Mesendoderm (in vitro differentiated cells): ENCODE data around the gene USH1C.

Experiments
- DNase-seq: peaks from one replicate; pipeline ENCODE4 v3.0.0; 2013
- H2AK5ac ChIP-seq: 2 replicates; pipeline ENCODE4 v1.6.1; 2013; ENCODE audit warnings: low read length, inconsistent platforms
- H2BK120ac ChIP-seq: 2 replicates; pipeline ENCODE4 v1.6.1; 2013; ENCODE audit warnings: low read depth, mild to moderate bottlenecking, low read length, moderate library complexity, mixed read lengths
- H2BK15ac ChIP-seq: replicated peaks from 2 replicates; pipeline ENCODE4 v1.6.1; 2013; ENCODE audit warnings: low read depth, mild to moderate bottlenecking, moderate library complexity
- H2BK5ac ChIP-seq: 2 replicates; pipeline ENCODE4 v1.6.1; 2013; ENCODE audit warnings: low read length, inconsistent platforms
- H3K18ac ChIP-seq: 2 replicates; pipeline ENCODE4 v1.6.1; 2013; ENCODE audit warnings: mild to moderate bottlenecking, low read length, mixed read lengths
- H3K23ac ChIP-seq: one replicate; pipeline ENCODE4 v1.6.1; 2013; ENCODE audit warnings: low read length
- H3K27ac ChIP-seq: 2 replicates; pipeline ENCODE4 v1.5.1; 2013; ENCODE audit warnings: low read depth, mild to moderate bottlenecking, inconsistent platforms, low read length, moderate library complexity
- H3K27me3 ChIP-seq: 2 replicates; pipeline ENCODE4 v1.6.1; 2013; ENCODE audit warnings: low read length, control low read depth, mild to moderate bottlenecking, inconsistent platforms; ENCODE audit not compliant: insufficient read depth, poor library complexity
- H3K36me3 ChIP-seq: 2 replicates; pipeline ENCODE4 v1.6.1; 2013; ENCODE audit warnings: low read length, inconsistent platforms; ENCODE audit not compliant: control insufficient read depth, insufficient read depth
- H3K4ac ChIP-seq: one replicate; pipeline ENCODE4 v1.6.1; 2013; ENCODE audit warnings: low read depth, mild to moderate bottlenecking, low read length, moderate library complexity
- H3K4me1 ChIP-seq: 2 replicates; pipeline ENCODE4 v1.6.1; 2013; ENCODE audit warnings: low read depth, low read length, inconsistent platforms; ENCODE audit not compliant: control insufficient read depth
- H3K4me2 ChIP-seq: 2 replicates; pipeline ENCODE4 v1.6.1; 2013; ENCODE audit warnings: low read length
- H3K4me3 ChIP-seq: 2 replicates; pipeline ENCODE4 v1.5.1; 2013; ENCODE audit warnings: mild to moderate bottlenecking, low read length
- H3K56ac ChIP-seq: one replicate; pipeline ENCODE4 v1.6.1; 2013; ENCODE audit warnings: low read length
- H3K79me1 ChIP-seq: 2 replicates; pipeline ENCODE4 v1.6.1; 2013; ENCODE audit warnings: low read length, inconsistent platforms
- H3K79me2 ChIP-seq: 2 replicates; pipeline ENCODE4 v1.6.1; 2013; ENCODE audit warnings: mild to moderate bottlenecking, low read length; ENCODE audit not compliant: control insufficient read depth, insufficient read depth
- H3K9ac ChIP-seq: 2 replicates; pipeline ENCODE4 v1.6.1; 2013; ENCODE audit warnings: low read length, inconsistent platforms
- H4K5ac ChIP-seq: one replicate; pipeline ENCODE4 v1.6.1; 2013; ENCODE audit warnings: low read length
- H4K8ac ChIP-seq: one replicate; pipeline ENCODE4 v1.6.1; 2013; ENCODE audit warnings: low read depth, mild to moderate bottlenecking, control low read depth, low read length, moderate library complexity
- WGBS: extraction: QIAGEN DNeasy Blood & Tissue Kit; methylation state at CpG from one replicate; pipeline ENCODE4 v1.1.7; 2013; ENCODE audit warnings: low lambda C conversion rate, missing lambda C conversion rate; ENCODE audit not compliant: insufficient coverage; ENCODE audit errors: extremely low coverage; 5-methylcytosine and 5-hydroxymethylcytosine counted together

USH1C gene

GRCh38 chr11:17550450-17551346 lies 6.5 kb upstream of the USH1C start:
- Histone ChIP-seq H3K23ac (no peak overlapping the region), H3K79me2 (no peaks in the 10 kb centered on the region), H3K4ac (no peak overlapping the region), H2BK5ac (no peak overlapping the region), H2BK15ac (no peak overlapping the region), H2BK120ac (no peak overlapping the region), H4K5ac (no peak overlapping the region), H3K56ac (no peak overlapping the region), H3K27me3 (no peaks in the 10 kb centered on the region), H3K27ac (no peak overlapping the region), H2AK5ac (no peak overlapping the region), H3K18ac (no peak overlapping the region), H3K4me2 (no peak overlapping the region), H3K4me3 (no peak overlapping the region), H3K79me1 (no peaks in the 10 kb centered on the region), H3K9ac (no peak overlapping the region), H3K36me3 (no peaks in the 10 kb centered on the region), H3K4me1 (peaks cover 4% of the 10 kb centered on the region), H4K8ac (no peak overlapping the region)
- DNase-seq = no peak
- WGBS = no CpG with 5 or more reads among the region's 12 CpGs

- Histone ChIP-seq H3K27me3 (no peaks in the 10 kb centered on the region), H3K79me2 (no peaks in the 10 kb centered on the region), H2BK5ac (no peak overlapping the region), H3K36me3 (no peaks in the 10 kb centered on the region), H2BK120ac (no peak overlapping the region), H3K79me1 (no peaks in the 10 kb centered on the region), H3K23ac (no peak overlapping the region), H2BK15ac (no peak overlapping the region), H2AK5ac (no peak overlapping the region), H3K9ac (no peak overlapping the region), H3K56ac (no peak overlapping the region), H3K27ac (no peak overlapping the region), H3K4me2 (no peak overlapping the region), H4K5ac (no peak overlapping the region), H4K8ac (no peak overlapping the region), H3K4ac (no peak overlapping the region), H3K4me1 (peaks cover 4% of the 10 kb centered on the region), H3K4me3 (no peak overlapping the region), H3K18ac (no peak overlapping the region)
- whole genome bisulfite sequencing = no CpG with 5 or more reads among the region's 6 CpGs
- peak; percentile 86 for DNase-seq
Measured at GRCh38 chr11:17548444-17548843, 4.2 kb upstream of the USH1C start.

- H3K4me1 ChIP-seq = peaks cover 4% of the 10 kb centered on the region
- no peak overlapping the region for H3K9ac ChIP-seq
- H3K18ac ChIP-seq = no peak overlapping the region
- no peaks in the 10 kb centered on the region for H3K79me2 ChIP-seq
- H3K36me3 ChIP-seq = no peaks in the 10 kb centered on the region
- no peak overlapping the region for H3K27ac ChIP-seq
- no peak overlapping the region for H2BK5ac ChIP-seq
- H3K79me1 ChIP-seq = no peaks in the 10 kb centered on the region
- no peak overlapping the region for H4K5ac ChIP-seq
- no peak overlapping the region for H3K4me3 ChIP-seq
- H3K23ac ChIP-seq = no peak overlapping the region
- H2AK5ac ChIP-seq = no peak overlapping the region
- no peak overlapping the region for H4K8ac ChIP-seq
- no peak overlapping the region for H2BK15ac ChIP-seq
- no peak overlapping the region for H2BK120ac ChIP-seq
- no peak for DNase-seq
- no peak overlapping the region for H3K4ac ChIP-seq
- H3K56ac ChIP-seq = no peak overlapping the region
- no peaks in the 10 kb centered on the region for H3K27me3 ChIP-seq
- no CpG with 5 or more reads among the region's 9 CpGs for WGBS
- no peak overlapping the region for H3K4me2 ChIP-seq
Measured at GRCh38 chr11:17547932-17548331, 3.7 kb upstream of the USH1C start.

- H2BK120ac ChIP-seq = no peak within 1 kb of the TSS
- H3K79me2 ChIP-seq = no peaks in the 10 kb centered on the region
- WGBS = no CpG with 5 or more reads among the region's 20 CpGs
- H3K18ac ChIP-seq = no peak within 1 kb of the TSS
- no peak within 1 kb of the TSS for H4K5ac ChIP-seq
- H3K56ac ChIP-seq = peak within 1 kb of the TSS; percentile 75
- H3K4me1 ChIP-seq = peaks cover 4% of the 10 kb centered on the region
- no peak within 1 kb of the TSS for H3K23ac ChIP-seq
- no peak within 1 kb of the TSS for H3K4me3 ChIP-seq
- H3K79me1 ChIP-seq = no peaks in the 10 kb centered on the region
- peak within 1 kb of the TSS; percentile 32 for H3K9ac ChIP-seq
- DNase-seq = peak; percentile 94
- peak within 1 kb of the TSS; percentile 11 for H3K4me2 ChIP-seq
- no peaks in the 10 kb centered on the region for H3K27me3 ChIP-seq
- H3K36me3 ChIP-seq = no peaks in the 10 kb centered on the region
- H3K27ac ChIP-seq = no peak within 1 kb of the TSS
- no peak within 1 kb of the TSS for H2BK5ac ChIP-seq
- H3K4ac ChIP-seq = no peak within 1 kb of the TSS
- no peak within 1 kb of the TSS for H2AK5ac ChIP-seq
- H4K8ac ChIP-seq = no peak within 1 kb of the TSS
- H2BK15ac ChIP-seq = no peak within 1 kb of the TSS
Measured at GRCh38 chr11:17547051-17547577, 2.9 kb upstream of the USH1C start, which contains the start of gene OTOG. OTOG (plus strand) TSS chr11:17547259; CDS start chr11:17547373, 114 bp downstream.

GRCh38 chr11:17546240-17546639 lies 2.0 kb upstream of the USH1C start:
- Histone ChIP-seq H3K27ac (no peak overlapping the region), H3K4me3 (no peak overlapping the region), H3K36me3 (no peaks in the 10 kb centered on the region), H3K9ac (no peak overlapping the region), H4K8ac (no peak overlapping the region), H3K27me3 (no peaks in the 10 kb centered on the region), H3K4ac (no peak overlapping the region), H3K56ac (no peak overlapping the region), H3K79me1 (no peaks in the 10 kb centered on the region), H3K79me2 (no peaks in the 10 kb centered on the region), H3K4me1 (peaks cover 4% of the 10 kb centered on the region), H2BK5ac (no peak overlapping the region), H2AK5ac (no peak overlapping the region), H2BK120ac (no peak overlapping the region), H3K4me2 (no peak overlapping the region), H3K23ac (no peak overlapping the region), H2BK15ac (no peak overlapping the region), H3K18ac (no peak overlapping the region), H4K5ac (no peak overlapping the region)
- WGBS = no CpG with 5 or more reads among the region's 2 CpGs
- no peak for DNase-seq
